ENCODE results near the gene PPP1R12B. TPM values are rescaled to one million over a fixed set of nuclear protein-coding genes. Genes with fewer than 3 reads are reported as not detected.
"Not testable (repeated sequence)": the region's sequence is repeated elsewhere in the genome, so short reads cannot be mapped to it uniquely, and the experiment has no call there.

The PPP1R12B gene
- total and polyA plus RNA-seq, 5 experiments from 2014 or later = 4.6 to 29.8 (median 7.7) TPM

GRCh38 chr1:202488178-202488649 lies 139.7 kb downstream of the PPP1R12B start:
- H3K27ac Mint-ChIP-seq, POLR2A ChIA-PET, H3K27me3 Mint-ChIP-seq, ATAC-seq, DNase-seq: not testable (repeated sequence)
- Mint-ChIP-seq H3K36me3 (peaks cover 18 to 58% (median 39%) of the 10 kb centered on the region in 3 donors), H3K9me3 (peaks cover 0 to 20% (median 3%) of the 10 kb centered on the region in 9 donors), H3K4me1 (peaks cover 12 to 28% (median 15%) of the 10 kb centered on the region in 4 donors), H3K4me3 (peak overlapping the region in 1 of 10 donors; percentile 11)

- H3K9me3 Mint-ChIP-seq = peaks cover 0 to 11% (median 2%) of the 10 kb centered on the region in 9 donors
- peaks cover 3 to 19% (median 8%) of the 10 kb centered on the region in 4 donors for H3K4me1 Mint-ChIP-seq
- DNase-seq, POLR2A ChIA-PET, H3K27ac Mint-ChIP-seq, ATAC-seq, H3K27me3 Mint-ChIP-seq, H3K4me3 Mint-ChIP-seq: not testable (repeated sequence)
- peaks cover 10 to 63% (median 34%) of the 10 kb centered on the region in 3 donors for H3K36me3 Mint-ChIP-seq
These were observed 140.6 kb downstream of the PPP1R12B start for GRCh38 chr1:202489101-202489500.

- H3K4me1 Mint-ChIP-seq, H3K9me3 Mint-ChIP-seq, H3K4me3 Mint-ChIP-seq, H3K27me3 Mint-ChIP-seq, ATAC-seq, POLR2A ChIA-PET, H3K27ac Mint-ChIP-seq, DNase-seq: not testable (repeated sequence)
- H3K36me3 Mint-ChIP-seq = peaks cover 13 to 89% (median 28%) of the 10 kb centered on the region in 3 donors
These were observed 144.6 kb downstream of the PPP1R12B start for GRCh38 chr1:202493112-202493511.

GRCh38 chr1:202498542-202498941 lies 150.0 kb downstream of the PPP1R12B start:
- ATAC-seq = no peak
- Mint-ChIP-seq H3K4me3 (no peak overlapping the region), H3K36me3 (peaks cover 16 to 74% (median 20%) of the 10 kb centered on the region in 3 donors), H3K4me1 (no peaks in the 10 kb centered on the region), H3K27me3 (no peaks in the 10 kb centered on the region), H3K27ac (no peak overlapping the region), H3K9me3 (no peaks in the 10 kb centered on the region)
- no peak for DNase-seq
- POLR2A ChIA-PET = no interaction called here

- H3K27me3 Mint-ChIP-seq, H3K9me3 Mint-ChIP-seq, H3K27ac Mint-ChIP-seq, POLR2A ChIA-PET, DNase-seq, H3K4me1 Mint-ChIP-seq, H3K4me3 Mint-ChIP-seq, ATAC-seq: not testable (repeated sequence)
- peaks cover 23 to 70% (median 25%) of the 10 kb centered on the region in 3 donors for H3K36me3 Mint-ChIP-seq
These were observed 151.5 kb downstream of the PPP1R12B start for GRCh38 chr1:202499997-202500396.

DNA sequence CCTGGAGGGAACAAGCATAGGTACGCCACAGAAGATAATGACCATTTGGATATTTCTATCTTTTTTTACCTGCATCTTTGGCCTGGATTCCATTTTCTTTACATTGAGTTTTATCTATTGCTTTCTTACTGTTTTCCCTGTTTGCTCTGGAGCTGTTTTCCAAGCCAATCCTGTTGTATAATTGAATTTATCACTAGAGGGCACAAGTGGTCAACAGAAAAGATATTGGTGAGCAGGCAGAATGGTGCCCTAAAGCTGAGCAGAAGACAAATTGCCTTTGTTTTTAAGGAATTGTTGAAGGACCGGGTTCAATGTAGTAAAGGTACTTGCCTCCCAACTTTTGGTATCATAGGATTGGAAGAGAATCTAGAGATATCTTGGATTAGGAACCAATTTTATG lies 152.8 kb downstream of the PPP1R12B start:
- no peak for DNase-seq
- H3K27me3 Mint-ChIP-seq = no peaks in the 10 kb centered on the region
- no peaks in the 10 kb centered on the region for H3K9me3 Mint-ChIP-seq
- no peaks in the 10 kb centered on the region for H3K4me1 Mint-ChIP-seq
- peaks cover 15 to 64% (median 21%) of the 10 kb centered on the region in 3 donors for H3K36me3 Mint-ChIP-seq
- no peak overlapping the region for H3K4me3 Mint-ChIP-seq
- POLR2A ChIA-PET = no interaction called here
- H3K27ac Mint-ChIP-seq = peak overlapping the region in 1 of 10 donors; percentile 45
- no peak for ATAC-seq

GRCh38 chr1:202505356-202505755 lies 156.9 kb downstream of the PPP1R12B start:
- H3K27ac Mint-ChIP-seq = no peak overlapping the region
- H3K4me1 Mint-ChIP-seq = no peaks in the 10 kb centered on the region
- DNase-seq (no peak), ATAC-seq (no peak)
- no peaks in the 10 kb centered on the region for H3K27me3 Mint-ChIP-seq
- H3K36me3 Mint-ChIP-seq = peaks cover 10 to 61% (median 22%) of the 10 kb centered on the region in 3 donors
- POLR2A ChIA-PET = no interaction called here
- H3K4me3 Mint-ChIP-seq = no peak overlapping the region
- no peaks in the 10 kb centered on the region for H3K9me3 Mint-ChIP-seq

- DNase-seq, H3K4me1 Mint-ChIP-seq, H3K27ac Mint-ChIP-seq, H3K4me3 Mint-ChIP-seq, POLR2A ChIA-PET, H3K9me3 Mint-ChIP-seq, H3K27me3 Mint-ChIP-seq, ATAC-seq: not testable (repeated sequence)
- H3K36me3 Mint-ChIP-seq = peaks cover 10 to 63% (median 24%) of the 10 kb centered on the region in 3 donors
These were observed 157.5 kb downstream of the PPP1R12B start for GRCh38 chr1:202505880-202506575.

- H3K36me3 Mint-ChIP-seq = peaks cover 14 to 49% (median 25%) of the 10 kb centered on the region in 3 donors
- ATAC-seq, POLR2A ChIA-PET, H3K27me3 Mint-ChIP-seq, H3K27ac Mint-ChIP-seq, H3K4me3 Mint-ChIP-seq, DNase-seq, H3K9me3 Mint-ChIP-seq, H3K4me1 Mint-ChIP-seq: not testable (repeated sequence)
These were observed 160.4 kb downstream of the PPP1R12B start for GRCh38 chr1:202508863-202509262.

- H3K36me3 Mint-ChIP-seq = peaks cover 14 to 55% (median 33%) of the 10 kb centered on the region in 3 donors
- POLR2A ChIA-PET, H3K4me1 Mint-ChIP-seq, H3K9me3 Mint-ChIP-seq, H3K4me3 Mint-ChIP-seq, H3K27me3 Mint-ChIP-seq, ATAC-seq, DNase-seq, H3K27ac Mint-ChIP-seq: not testable (repeated sequence)
These were observed 165.4 kb downstream of the PPP1R12B start for GRCh38 chr1:202513875-202514274.

DNA sequence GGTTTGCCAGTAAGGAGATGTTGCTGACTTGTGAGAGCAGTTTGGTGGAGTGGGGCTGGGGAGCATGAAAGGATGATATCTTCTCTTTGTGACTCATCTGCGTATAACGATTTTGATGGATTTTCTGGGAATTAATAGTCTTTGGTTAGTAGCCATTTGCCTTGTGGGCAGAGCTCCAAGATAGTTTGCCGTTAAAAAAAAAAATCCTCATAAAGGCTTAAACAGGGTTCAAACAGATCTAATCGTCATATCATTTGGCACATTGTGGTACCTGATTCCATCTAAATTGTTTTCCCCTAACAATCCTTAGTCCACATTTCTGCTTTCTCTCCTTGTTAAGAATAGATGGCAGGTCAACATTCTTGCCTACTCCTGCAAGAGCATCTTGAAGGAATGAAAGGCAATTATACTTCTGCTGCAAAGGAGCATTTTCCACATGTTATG lies 168.0 kb downstream of the PPP1R12B start:
- POLR2A ChIA-PET = no interaction called here
- Mint-ChIP-seq H3K4me3 (peak overlapping the region in 1 of 10 donors; percentile 36), H3K36me3 (peaks cover 16 to 55% (median 36%) of the 10 kb centered on the region in 3 donors), H3K27me3 (no peaks in the 10 kb centered on the region), H3K4me1 (peaks cover 0 to 1% (median 0%) of the 10 kb centered on the region in 4 donors), H3K27ac (no peak overlapping the region), H3K9me3 (no peaks in the 10 kb centered on the region)
- no peak for DNase-seq
- no peak for ATAC-seq

- H3K4me3 Mint-ChIP-seq, H3K27me3 Mint-ChIP-seq, ATAC-seq, POLR2A ChIA-PET, H3K9me3 Mint-ChIP-seq, DNase-seq, H3K4me1 Mint-ChIP-seq, H3K27ac Mint-ChIP-seq: not testable (repeated sequence)
- peaks cover 9 to 52% (median 36%) of the 10 kb centered on the region in 3 donors for H3K36me3 Mint-ChIP-seq
These were observed 168.6 kb downstream of the PPP1R12B start for GRCh38 chr1:202517146-202517545.

DNA sequence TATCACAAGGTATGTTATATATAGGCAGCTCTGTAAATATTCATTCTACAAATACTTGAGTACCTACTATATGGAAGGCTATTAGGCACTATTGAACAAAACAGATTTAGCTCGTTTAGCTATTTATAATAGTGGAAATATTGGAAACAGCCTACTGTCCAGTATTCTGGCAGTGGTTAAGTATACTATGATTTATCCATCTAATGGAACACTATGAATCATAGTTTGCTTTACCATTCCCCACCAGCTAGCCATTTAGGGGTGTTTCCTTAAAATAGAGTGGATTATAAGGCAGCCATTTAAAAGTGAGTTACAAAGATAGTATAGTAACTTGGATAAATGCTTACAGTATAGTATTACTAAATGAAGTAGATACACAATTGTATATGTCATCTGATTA lies 169.7 kb downstream of the PPP1R12B start:
- H3K4me3 Mint-ChIP-seq, POLR2A ChIA-PET, H3K27ac Mint-ChIP-seq, H3K9me3 Mint-ChIP-seq, DNase-seq, ATAC-seq, H3K27me3 Mint-ChIP-seq, H3K4me1 Mint-ChIP-seq: not testable (repeated sequence)
- H3K36me3 Mint-ChIP-seq = peaks cover 8 to 49% (median 38%) of the 10 kb centered on the region in 3 donors

Data from naive thymus-derived CD8-positive, alpha-beta T cell (primary cell).